ENCODE measurements around the gene LPCAT3.
"Not testable (repeated sequence)": the region's sequence is repeated elsewhere in the genome, so short reads cannot be mapped to it uniquely, and the experiment has no call there.

The LPCAT3 gene

DNA sequence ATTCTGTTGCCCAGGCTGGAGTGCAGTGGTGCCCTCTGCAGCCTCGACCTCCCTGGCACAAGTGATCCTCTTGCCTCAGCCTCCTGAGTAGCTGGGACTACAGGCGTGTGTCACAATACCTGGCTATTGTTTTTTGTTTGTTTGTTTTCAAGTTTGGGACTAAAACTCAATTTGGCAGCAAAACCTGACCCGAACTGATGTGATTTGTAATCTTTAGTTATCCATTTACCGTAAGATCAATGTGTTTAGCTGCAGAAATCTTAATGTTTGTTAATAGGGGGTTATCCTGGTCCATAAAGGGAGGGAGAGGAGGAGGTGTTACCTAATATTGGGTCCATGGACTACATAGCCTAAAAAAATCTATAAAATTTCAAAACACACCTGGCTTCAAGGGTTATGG, 41.5 kb upstream of the LPCAT3 start:
- TF ChIP-seq, protein P1, sequence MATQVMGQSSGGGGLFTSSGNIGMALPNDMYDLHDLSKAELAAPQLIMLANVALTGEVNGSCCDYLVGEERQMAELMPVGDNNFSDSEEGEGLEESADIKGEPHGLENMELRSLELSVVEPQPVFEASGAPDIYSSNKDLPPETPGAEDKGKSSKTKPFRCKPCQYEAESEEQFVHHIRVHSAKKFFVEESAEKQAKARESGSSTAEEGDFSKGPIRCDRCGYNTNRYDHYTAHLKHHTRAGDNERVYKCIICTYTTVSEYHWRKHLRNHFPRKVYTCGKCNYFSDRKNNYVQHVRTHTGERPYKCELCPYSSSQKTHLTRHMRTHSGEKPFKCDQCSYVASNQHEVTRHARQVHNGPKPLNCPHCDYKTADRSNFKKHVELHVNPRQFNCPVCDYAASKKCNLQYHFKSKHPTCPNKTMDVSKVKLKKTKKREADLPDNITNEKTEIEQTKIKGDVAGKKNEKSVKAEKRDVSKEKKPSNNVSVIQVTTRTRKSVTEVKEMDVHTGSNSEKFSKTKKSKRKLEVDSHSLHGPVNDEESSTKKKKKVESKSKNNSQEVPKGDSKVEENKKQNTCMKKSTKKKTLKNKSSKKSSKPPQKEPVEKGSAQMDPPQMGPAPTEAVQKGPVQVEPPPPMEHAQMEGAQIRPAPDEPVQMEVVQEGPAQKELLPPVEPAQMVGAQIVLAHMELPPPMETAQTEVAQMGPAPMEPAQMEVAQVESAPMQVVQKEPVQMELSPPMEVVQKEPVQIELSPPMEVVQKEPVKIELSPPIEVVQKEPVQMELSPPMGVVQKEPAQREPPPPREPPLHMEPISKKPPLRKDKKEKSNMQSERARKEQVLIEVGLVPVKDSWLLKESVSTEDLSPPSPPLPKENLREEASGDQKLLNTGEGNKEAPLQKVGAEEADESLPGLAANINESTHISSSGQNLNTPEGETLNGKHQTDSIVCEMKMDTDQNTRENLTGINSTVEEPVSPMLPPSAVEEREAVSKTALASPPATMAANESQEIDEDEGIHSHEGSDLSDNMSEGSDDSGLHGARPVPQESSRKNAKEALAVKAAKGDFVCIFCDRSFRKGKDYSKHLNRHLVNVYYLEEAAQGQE (IDR thresholded peaks at IDR 0.05; ENCODE audit: insufficient replicate concordance, low read depth): no peak
- TF ChIP-seq GABPA (IDR thresholded peaks at IDR 0.05; ENCODE audit: low read depth) (no peak), SPI1 (IDR thresholded peaks at IDR 0.05; ENCODE audit: borderline replicate concordance, low read depth) (no peak), POLR2AphosphoS5 (IDR thresholded peaks at IDR 0.05; ENCODE audit: low read depth) (no peak)
- TF ChIP-seq, protein P2, sequence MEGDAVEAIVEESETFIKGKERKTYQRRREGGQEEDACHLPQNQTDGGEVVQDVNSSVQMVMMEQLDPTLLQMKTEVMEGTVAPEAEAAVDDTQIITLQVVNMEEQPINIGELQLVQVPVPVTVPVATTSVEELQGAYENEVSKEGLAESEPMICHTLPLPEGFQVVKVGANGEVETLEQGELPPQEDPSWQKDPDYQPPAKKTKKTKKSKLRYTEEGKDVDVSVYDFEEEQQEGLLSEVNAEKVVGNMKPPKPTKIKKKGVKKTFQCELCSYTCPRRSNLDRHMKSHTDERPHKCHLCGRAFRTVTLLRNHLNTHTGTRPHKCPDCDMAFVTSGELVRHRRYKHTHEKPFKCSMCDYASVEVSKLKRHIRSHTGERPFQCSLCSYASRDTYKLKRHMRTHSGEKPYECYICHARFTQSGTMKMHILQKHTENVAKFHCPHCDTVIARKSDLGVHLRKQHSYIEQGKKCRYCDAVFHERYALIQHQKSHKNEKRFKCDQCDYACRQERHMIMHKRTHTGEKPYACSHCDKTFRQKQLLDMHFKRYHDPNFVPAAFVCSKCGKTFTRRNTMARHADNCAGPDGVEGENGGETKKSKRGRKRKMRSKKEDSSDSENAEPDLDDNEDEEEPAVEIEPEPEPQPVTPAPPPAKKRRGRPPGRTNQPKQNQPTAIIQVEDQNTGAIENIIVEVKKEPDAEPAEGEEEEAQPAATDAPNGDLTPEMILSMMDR (IDR thresholded peaks at IDR 0.05; ENCODE audit: insufficient read depth, low read length): no peak

DNA sequence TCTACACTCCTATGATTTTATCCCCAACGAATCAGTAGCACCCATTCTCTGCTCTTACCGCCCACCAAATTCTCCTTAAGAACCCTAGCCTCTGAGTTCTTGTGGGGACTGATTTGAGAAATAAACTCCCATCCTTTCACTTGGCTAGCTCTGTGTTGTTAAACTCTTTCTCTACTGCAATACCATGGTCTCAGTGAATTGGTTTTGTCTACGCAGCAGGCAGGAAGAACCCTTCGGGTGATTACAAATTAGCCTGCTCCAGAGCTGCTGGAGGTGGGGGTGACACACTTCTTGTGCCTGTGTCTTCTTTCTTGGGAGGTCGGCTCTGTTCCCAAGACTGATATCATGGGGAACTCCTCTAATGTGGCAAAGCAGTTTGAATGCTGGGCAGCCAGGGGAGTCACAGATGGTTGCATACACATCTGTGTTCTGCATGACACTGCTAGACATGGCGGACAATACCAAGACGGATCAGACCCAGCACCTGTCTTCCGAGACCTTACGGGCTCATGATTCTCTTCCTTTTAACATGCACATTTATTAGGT, 40.6 kb upstream of the LPCAT3 start:
- Histone ChIP-seq H3K27me3 (ENCODE audit: insufficient read depth, poor library complexity, severe bottlenecking) (peaks cover 2% of the 10 kb centered on the region), H3K27ac (replicated peaks) (no peak overlapping the region), H3K4me3 (replicated peaks; ENCODE audit: insufficient read depth, low read length) (no peak overlapping the region)
- TF ChIP-seq POLR2AphosphoS5 (IDR thresholded peaks at IDR 0.05; ENCODE audit: low read depth): no peak
- TF ChIP-seq GABPA (IDR thresholded peaks at IDR 0.05; ENCODE audit: low read depth): no peak
- TF ChIP-seq, protein P2 (IDR thresholded peaks at IDR 0.05; ENCODE audit: insufficient read depth, low read length): no peak
- no peak for TF ChIP-seq SPI1 (IDR thresholded peaks at IDR 0.05; ENCODE audit: borderline replicate concordance, low read depth)
- TF ChIP-seq, protein P1 (IDR thresholded peaks at IDR 0.05; ENCODE audit: insufficient replicate concordance, low read depth): no peak
- no peak for DNase-seq (ENCODE audit: low read depth in 1 of 2, low spot score in 1 of 2)

More for the DNA sequence above, 41.5 kb upstream of the LPCAT3 start:
- no peak for DNase-seq (ENCODE audit: low read depth in 1 of 2, low spot score in 1 of 2)
- H3K27me3 ChIP-seq (ENCODE audit: insufficient read depth, poor library complexity, severe bottlenecking): peaks cover 2% of the 10 kb centered on the region
- H3K27ac ChIP-seq (replicated peaks): no peak overlapping the region
- H3K4me3 ChIP-seq (replicated peaks; ENCODE audit: insufficient read depth, low read length): no peak overlapping the region

DNA sequence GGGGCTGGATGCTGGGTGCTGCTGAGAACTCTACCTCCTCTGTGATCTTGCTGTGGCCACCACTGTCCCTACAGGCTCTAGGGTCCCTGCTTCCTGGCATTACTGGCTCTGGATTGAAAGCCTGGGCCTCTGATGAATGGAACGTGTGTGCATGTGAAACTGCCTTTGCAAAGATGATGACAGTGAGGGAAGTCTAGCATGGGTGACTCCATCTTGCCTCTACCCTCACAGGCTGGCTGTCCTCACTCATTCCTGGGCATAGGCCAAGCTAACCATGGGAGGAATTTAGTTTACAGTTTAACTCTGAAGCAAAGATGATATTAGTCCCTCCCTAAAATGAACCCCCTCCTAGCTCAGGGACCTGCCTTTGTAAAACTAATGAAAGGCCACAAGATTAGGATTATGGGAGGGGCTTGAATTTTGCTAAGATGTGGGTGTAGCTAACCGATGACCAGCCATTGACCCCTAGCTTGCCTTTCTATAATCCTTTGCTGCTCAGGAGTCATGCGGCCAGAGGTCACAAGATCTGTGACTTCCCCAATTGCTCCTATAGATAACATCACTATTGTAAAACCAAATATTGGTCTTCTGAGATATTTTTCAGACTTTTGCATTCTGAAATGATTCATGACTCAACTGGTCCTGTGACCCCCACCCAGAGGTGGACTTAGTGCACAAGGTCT, 40.0 kb upstream of the LPCAT3 start:
- no peak overlapping the region for H3K27ac ChIP-seq (replicated peaks)
- DNase-seq (ENCODE audit: low read depth in 1 of 2, low spot score in 1 of 2): no peak
- TF ChIP-seq, protein P1 (IDR thresholded peaks at IDR 0.05; ENCODE audit: insufficient replicate concordance, low read depth): no peak
- no peak for TF ChIP-seq GABPA (IDR thresholded peaks at IDR 0.05; ENCODE audit: low read depth)
- TF ChIP-seq, protein P2 (IDR thresholded peaks at IDR 0.05; ENCODE audit: insufficient read depth, low read length): no peak
- TF ChIP-seq POLR2AphosphoS5 (IDR thresholded peaks at IDR 0.05; ENCODE audit: low read depth): no peak
- peak; percentile 26; the same call in 1 of the 2 replicates for TF ChIP-seq SPI1 (IDR thresholded peaks at IDR 0.05; ENCODE audit: borderline replicate concordance, low read depth)
- peaks cover 2% of the 10 kb centered on the region for H3K27me3 ChIP-seq (ENCODE audit: insufficient read depth, poor library complexity, severe bottlenecking)
- H3K4me3 ChIP-seq (replicated peaks; ENCODE audit: insufficient read depth, low read length): no peak overlapping the region

DNA sequence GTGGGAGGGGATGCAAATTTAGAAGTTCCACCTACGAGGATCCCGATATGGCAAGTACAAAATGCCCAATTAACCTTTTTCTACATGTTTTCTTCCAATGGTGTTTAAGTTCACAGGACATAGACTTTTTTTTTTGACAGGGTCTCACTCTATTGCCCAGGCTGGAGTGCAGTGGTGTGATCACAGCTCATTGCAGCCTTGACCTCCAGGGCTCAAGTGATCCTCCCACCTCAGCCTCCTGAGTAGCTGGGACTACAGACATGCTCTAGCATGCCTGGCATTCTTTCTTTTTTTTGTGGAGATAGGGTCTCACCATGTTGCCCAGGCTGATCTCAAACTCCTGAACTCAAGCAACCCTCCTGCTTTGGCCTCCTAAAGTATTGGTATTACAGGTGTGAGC, 37.5 kb upstream of the LPCAT3 start:
- DNase-seq (ENCODE audit: low read depth in 1 of 2, low spot score in 1 of 2); H3K27ac ChIP-seq (replicated peaks); H3K4me3 ChIP-seq (replicated peaks; ENCODE audit: insufficient read depth, low read length); H3K27me3 ChIP-seq (ENCODE audit: insufficient read depth, poor library complexity, severe bottlenecking): not testable (repeated sequence)

Data from HL-60 (cell line).